Endothelial cell of umbilical vein (primary cell): ENCODE data around the gene ZNF586. TPM values are rescaled to one million over a fixed set of nuclear protein-coding genes. Genes with fewer than 3 reads are reported as not detected.

ENCODE experiments used
- BruUV-seq: library from RNA; stranded (reverse); fragments of 400-500 nt; replicated peaks from 2 replicates; lab custom pipeline; 2021; lab: Mats Ljungman, UMichigan
- CTCF ChIA-PET: fragments of 300-600, 350-600 bp; sonication (Branson Sonifier 250); formaldehyde crosslinking; loops from one replicate; lab custom pipeline; 2021; ENCODE audit warnings: antibody characterized with exemption, inconsistent platforms; lab: Charles Lee
- POLR2A ChIA-PET: fragments of 300-600, 350-600 bp; sonication (Branson Sonifier 250); formaldehyde crosslinking; loops from one replicate; lab custom pipeline; 2021; ENCODE audit warnings: antibody characterized with exemption, inconsistent platforms; lab: Charles Lee
- DNase-seq: peaks from one replicate; pipeline ENCODE4 v3.0.0-alpha.2; 2011; ENCODE audit warnings: low read depth, low spot score
- FAIRE-seq: peaks from 2 replicates; lab custom pipeline; 2011; peaks lifted over from hg19 to GRCh38; lab: Jason Lieb, UNC
- H2AFZ ChIP-seq: 2 replicates; pipeline ENCODE4 v1.6.0; 2012; ENCODE audit warnings: low read depth, low read length, control low read depth, inconsistent platforms
- H3K27ac ChIP-seq: 2 replicates; pipeline ENCODE4 v1.5.1; 2011; ENCODE audit warnings: low read depth, mild to moderate bottlenecking, control low read depth, low read length, moderate library complexity; ENCODE audit not compliant: insufficient read depth
- H3K27me3 ChIP-seq, 2 experiments: 2 replicates each; pipeline versions ENCODE4 v1.6.0 to v1.6.1; 2011; ENCODE audit warnings: low read length in 2 of 2, mixed read lengths in 1 of 2; ENCODE audit not compliant: control insufficient read depth in 2 of 2, insufficient read depth in 2 of 2
- H3K36me3 ChIP-seq, 2 experiments: 2 replicates in 1 of 2; 3 replicates in 1 of 2; pipeline ENCODE4 v1.5.1; 2011; ENCODE audit warnings: low read length in 2 of 2, mild to moderate bottlenecking in 1 of 2, moderate library complexity in 1 of 2; ENCODE audit not compliant: control insufficient read depth in 2 of 2, insufficient read depth in 2 of 2; ENCODE audit errors: extremely low read depth in 1 of 2
- H3K4me1 ChIP-seq: 3 replicates; pipeline ENCODE4 v1.5.1; 2011; ENCODE audit warnings: mild to moderate bottlenecking, low read length; ENCODE audit not compliant: control insufficient read depth, insufficient read depth; ENCODE audit errors: extremely low read depth
- H3K4me2 ChIP-seq: 2 replicates; pipeline ENCODE4 v1.6.1; 2011; ENCODE audit warnings: low read length, control low read depth, mixed read lengths; ENCODE audit not compliant: insufficient read depth
- H3K4me3 ChIP-seq, 3 experiments: fragments of 200-600 bp in 1 of 3; sonication (generic), shearing (Covaris generic) in 1 of 3; replicated peaks in 1 of 3; 2 replicates each; pipeline ENCODE4 v1.5.1; 2011 to 2016; ENCODE audit warnings: control low read depth in 3 of 3, low read length in 3 of 3, mild to moderate bottlenecking in 2 of 3, inconsistent platforms in 1 of 3, low read depth in 1 of 3, moderate library complexity in 1 of 3; ENCODE audit not compliant: insufficient read depth in 1 of 3
- H3K79me2 ChIP-seq: 2 replicates; pipeline ENCODE4 v1.6.0; 2012; ENCODE audit warnings: low read length, inconsistent platforms; ENCODE audit not compliant: control insufficient read depth, insufficient read depth
- H3K9ac ChIP-seq: replicated peaks from 2 replicates; pipeline ENCODE3; 2011; ENCODE audit warnings: low read length, control low read depth; ENCODE audit not compliant: insufficient read depth; ENCODE audit errors: extremely low read depth
- H3K9me1 ChIP-seq: replicated peaks from 3 replicates; pipeline ENCODE4 v1.6.0; 2011; ENCODE audit warnings: mild to moderate bottlenecking, low read length; ENCODE audit not compliant: control insufficient read depth, insufficient read depth; ENCODE audit errors: extremely low read depth
- H3K9me3 ChIP-seq: replicated peaks from 2 replicates; pipeline ENCODE4 v1.5.1; 2012; ENCODE audit warnings: low read length, inconsistent platforms; ENCODE audit not compliant: control insufficient read depth, insufficient read depth
- H4K20me1 ChIP-seq: replicated peaks from 2 replicates; pipeline ENCODE3; 2011; ENCODE audit warnings: mild to moderate bottlenecking, low read length; ENCODE audit not compliant: control insufficient read depth, insufficient read depth; ENCODE audit errors: extremely low read depth
- EZH2 ChIP-seq: IDR thresholded peaks from 2 replicates; pipeline ENCODE4 v1.6.1; 2012; ENCODE audit warnings: borderline replicate concordance, low read depth, mild to moderate bottlenecking, moderate library complexity, low read length, inconsistent platforms; ENCODE audit not compliant: severe bottlenecking
- FOS ChIP-seq: IDR thresholded peaks from 2 replicates; pipeline ENCODE4 v1.6.1; 2011; ENCODE audit warnings: mild to moderate bottlenecking, low read length, moderate library complexity, borderline replicate concordance; ENCODE audit not compliant: insufficient read depth
- GATA2 ChIP-seq: IDR thresholded peaks from 2 replicates; pipeline ENCODE4 v1.7.0; 2011; ENCODE audit warnings: low read depth, mild to moderate bottlenecking, moderate library complexity, mixed read lengths, low read length; ENCODE audit not compliant: insufficient read length, insufficient read depth
- JUN ChIP-seq: IDR thresholded peaks from 2 replicates; pipeline ENCODE4 v1.6.1; 2011; ENCODE audit warnings: borderline replicate concordance, low read depth; ENCODE audit not compliant: insufficient read length, insufficient read depth
- MYC ChIP-seq: IDR thresholded peaks from one replicate; pipeline ENCODE4 v1.6.1; 2011; ENCODE audit warnings: mild to moderate bottlenecking, low read depth, low read length
- POLR2A ChIP-seq: IDR thresholded peaks from 2 replicates; pipeline ENCODE4 v1.6.1; 2012; ENCODE audit warnings: low read depth, mild to moderate bottlenecking, control low read depth, low read length
- POLR2AphosphoS5 ChIP-seq: IDR thresholded peaks from 2 replicates; pipeline ENCODE4 v1.6.1; 2012; ENCODE audit warnings: low read depth, mild to moderate bottlenecking, control low read depth, low read length, moderate library complexity; ENCODE audit not compliant: insufficient read depth
- dilution Hi-C: fragments of 300-500 bp; cut with MboI; formaldehyde crosslinking; loops from one replicate; pipeline ENCODE4 v1.15.0; 2019; ENCODE audit warnings: low sequenced_read_pairs; ENCODE audit not compliant: extremely low pct_ligation_motif_present
- intact Hi-C: fragments of 100-400 bp; cut with micrococcal nuclease; formaldehyde crosslinking; loops from one replicate; pipeline ENCODE4 v1.10.0; 2022
- polyA plus RNA-seq, 4 experiments: library from polyadenylated mRNA; depleted of rRNA in 3 of 4; stranded (reverse) in 3 of 4; unstranded in 1 of 4; fragments of >200 nt; gene quantifications; 2 replicates each; pipeline versions ENCODE4 v1.2.1 to v1.2.3, GENCODE V29; 2011 to 2012; ENCODE audit warnings: missing spikeins in 1 of 4
- total RNA-seq: library from RNA; stranded (reverse); gene quantifications from 2 replicates; pipeline ENCODE4 v1.2.3, GENCODE V29; 2021
- TF ChIP-seq, protein P1 (sequence below): IDR thresholded peaks from 2 replicates; pipeline ENCODE4 v1.6.1; 2011; ENCODE audit not compliant: insufficient read depth, insufficient read length
- TF ChIP-seq, protein P2 (sequence below), 2 donors: IDR thresholded peaks; 1 replicate in 1 of 2; 2 replicates in 1 of 2; pipeline ENCODE4 v1.5.1; 2011; ENCODE audit warnings: low read length in 2 of 2, mild to moderate bottlenecking in 2 of 2, moderate library complexity in 2 of 2, control low read depth in 1 of 2, inconsistent platforms in 1 of 2, low read depth in 1 of 2; ENCODE audit not compliant: insufficient read depth in 1 of 2; ENCODE audit errors: extremely low read depth in 1 of 2

The ZNF586 gene
- total and polyA plus RNA-seq, 2 donors (not counting 3 experiments of a cell fraction or from before 2014, with no cell fraction given): 6.0 to 14.7 TPM

DNA sequence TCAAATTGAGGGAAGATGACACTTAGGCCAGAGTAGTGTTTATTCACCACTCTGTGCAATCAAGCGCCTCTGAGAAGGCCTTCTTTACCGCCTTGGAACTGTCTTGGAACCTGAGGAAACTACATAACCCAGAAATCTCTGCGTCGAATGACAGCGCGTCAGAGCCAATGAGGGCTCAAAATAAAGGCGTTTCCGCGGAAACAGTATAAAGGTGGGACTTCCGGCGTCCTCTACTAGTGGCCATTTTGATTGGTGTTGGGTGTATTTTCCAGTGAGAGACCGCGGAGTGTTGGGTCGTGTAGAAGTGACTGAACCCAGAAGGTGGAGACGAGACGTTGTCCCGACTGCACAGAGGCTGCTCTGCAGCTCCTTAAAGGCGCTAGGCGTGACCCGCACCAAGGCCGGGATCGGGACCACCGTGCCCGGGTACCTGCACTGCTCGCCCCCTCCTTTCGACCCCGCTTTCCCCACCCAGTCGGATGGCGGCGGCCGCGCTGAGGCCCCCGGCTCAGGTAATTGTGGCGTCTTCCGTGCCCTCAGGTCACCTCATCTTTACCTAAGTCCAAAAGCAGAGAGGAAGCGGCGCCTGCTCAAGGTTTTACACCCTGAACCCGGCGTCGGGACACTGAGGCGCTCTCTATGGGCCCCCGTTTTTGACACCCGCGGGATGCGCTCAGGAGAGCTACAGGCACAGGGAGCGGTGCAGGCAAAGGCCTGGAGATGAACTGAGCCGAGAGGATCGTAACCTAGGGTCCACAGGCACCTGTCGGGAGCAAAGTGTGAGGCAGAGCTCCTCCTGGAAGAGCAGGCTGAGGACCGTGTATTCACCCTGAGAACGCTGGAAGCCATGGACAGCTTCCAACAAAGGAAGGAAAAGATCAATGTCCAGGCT lies 22.6 kb upstream of the ZNF586 start, which contains the start of gene ZNF776:
Gene ZNF776, plus strand, starts transcription at position 236 of the 892 bp plus-strand sequence. Its CDS starts 244 bp downstream, at position 480.
- peak within 1 kb of the TSS; percentile 92 for H2AFZ ChIP-seq
- FAIRE-seq (peak; percentile 100), DNase-seq (peak; percentile 93)
- H3K9me3 ChIP-seq: no peaks in the 10 kb centered on the region
- intact Hi-C loops (no loop called here), dilution Hi-C loops (no loop called here)
- peak within 1 kb of the TSS; percentile 70 for H3K9ac ChIP-seq
- no peaks in the 10 kb centered on the region for H3K27me3 ChIP-seq
- no peaks in the 10 kb centered on the region for H4K20me1 ChIP-seq
- peaks cover 29% of the 10 kb centered on the region for H3K79me2 ChIP-seq
- BruUV-seq: TSS peak; percentile 67
- peak within 1 kb of the TSS; percentile 74 for H3K4me2 ChIP-seq
- TF ChIP-seq GATA2 (no peak), EZH2 (no peak), POLR2A (peak; percentile 60), MYC (no peak), FOS (no peak), POLR2AphosphoS5 (peak; percentile 76), JUN (no peak)
- TF ChIP-seq, protein P1, sequence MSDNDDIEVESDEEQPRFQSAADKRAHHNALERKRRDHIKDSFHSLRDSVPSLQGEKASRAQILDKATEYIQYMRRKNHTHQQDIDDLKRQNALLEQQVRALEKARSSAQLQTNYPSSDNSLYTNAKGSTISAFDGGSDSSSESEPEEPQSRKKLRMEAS: no peak
- TF ChIP-seq, protein P2, sequence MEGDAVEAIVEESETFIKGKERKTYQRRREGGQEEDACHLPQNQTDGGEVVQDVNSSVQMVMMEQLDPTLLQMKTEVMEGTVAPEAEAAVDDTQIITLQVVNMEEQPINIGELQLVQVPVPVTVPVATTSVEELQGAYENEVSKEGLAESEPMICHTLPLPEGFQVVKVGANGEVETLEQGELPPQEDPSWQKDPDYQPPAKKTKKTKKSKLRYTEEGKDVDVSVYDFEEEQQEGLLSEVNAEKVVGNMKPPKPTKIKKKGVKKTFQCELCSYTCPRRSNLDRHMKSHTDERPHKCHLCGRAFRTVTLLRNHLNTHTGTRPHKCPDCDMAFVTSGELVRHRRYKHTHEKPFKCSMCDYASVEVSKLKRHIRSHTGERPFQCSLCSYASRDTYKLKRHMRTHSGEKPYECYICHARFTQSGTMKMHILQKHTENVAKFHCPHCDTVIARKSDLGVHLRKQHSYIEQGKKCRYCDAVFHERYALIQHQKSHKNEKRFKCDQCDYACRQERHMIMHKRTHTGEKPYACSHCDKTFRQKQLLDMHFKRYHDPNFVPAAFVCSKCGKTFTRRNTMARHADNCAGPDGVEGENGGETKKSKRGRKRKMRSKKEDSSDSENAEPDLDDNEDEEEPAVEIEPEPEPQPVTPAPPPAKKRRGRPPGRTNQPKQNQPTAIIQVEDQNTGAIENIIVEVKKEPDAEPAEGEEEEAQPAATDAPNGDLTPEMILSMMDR (IDR thresholded peaks at IDR 0.05; ENCODE audit: extremely low read depth in 1 of 2, insufficient read depth in 1 of 2, low read depth in 1 of 2, low read length in 2 of 2): no peak
- peak within 1 kb of the TSS; percentile 62 to 82 (median 70) for H3K4me3 ChIP-seq
- no peaks in the 10 kb centered on the region for H3K9me1 ChIP-seq
- ChIA-PET POLR2A (interaction anchor here (0.6 kb wide), 1 partner anchor 939 kb away, joined by 3 read pairs; no protein-coding TSS in a partner anchor), CTCF (no interaction called here)
- peaks cover 0 to 16% of the 10 kb centered on the region in 2 experiments for H3K36me3 ChIP-seq
- H3K27ac ChIP-seq: peak within 1 kb of the TSS; percentile 18
- peaks cover 3% of the 10 kb centered on the region for H3K4me1 ChIP-seq
